OCI-LY7 (cell line): ENCODE measurements around the gene SNN. TPM values are rescaled to one million over a fixed set of nuclear protein-coding genes. Genes with fewer than 3 reads are reported as not detected.
A peak's percentile ranks its signal among the peaks of the same experiment; 100 is the strongest.

Experiments used
- BruUV-seq: library from RNA; stranded (reverse); fragments of 400-500 nt; replicated peaks from 2 replicates; lab custom pipeline; 2021; lab: Mats Ljungman, UMichigan
- CTCF ChIA-PET: fragments of 300-600 bp; sonication (Branson Sonifier 250); formaldehyde crosslinking; loops from one replicate; lab custom pipeline; 2022; ENCODE audit warnings: antibody characterized with exemption; ENCODE audit not compliant: unreplicated experiment; lab: Charles Lee
- POLR2A ChIA-PET: fragments of 300-600 bp; sonication (Branson Sonifier 250); formaldehyde crosslinking; loops from one replicate; lab custom pipeline; 2022; ENCODE audit warnings: antibody characterized with exemption; lab: Charles Lee
- DNase-seq: peaks from one replicate; pipeline ENCODE4 v3.0.0-alpha.2; 2015; ENCODE audit warnings: low spot score
- H2AFZ ChIP-seq: fragments of 200-600 bp; sonication (generic), shearing (Covaris generic); 2 replicates; pipeline ENCODE4 v1.6.1; 2014; ENCODE audit warnings: mild to moderate bottlenecking, antibody characterized with exemption, low read length, moderate library complexity
- H3K27ac ChIP-seq: fragments of 200-600 bp; sonication (generic); 2 replicates; pipeline ENCODE4 v1.5.1; 2014; ENCODE audit warnings: mixed run types, low read depth, mild to moderate bottlenecking, moderate library complexity, low read length, inconsistent platforms; ENCODE audit not compliant: poor library complexity, severe bottlenecking
- H3K36me3 ChIP-seq: fragments of 200-600 bp; sonication (generic); 2 replicates; pipeline ENCODE4 v1.6.1; 2014; ENCODE audit warnings: mild to moderate bottlenecking, antibody characterized with exemption, low read length, moderate library complexity, mixed read lengths; ENCODE audit not compliant: insufficient read depth
- H3K4me1 ChIP-seq: fragments of 200-600 bp; sonication (generic); 2 replicates; pipeline ENCODE4 v1.5.1; 2014; ENCODE audit warnings: mild to moderate bottlenecking, low read length; ENCODE audit not compliant: insufficient read depth, poor library complexity, severe bottlenecking
- H3K4me2 ChIP-seq: fragments of 200-600 bp; sonication (generic); 2 replicates; pipeline ENCODE4 v1.6.1; 2014; ENCODE audit warnings: mild to moderate bottlenecking, low read length
- H3K4me3 ChIP-seq: fragments of 200-600 bp; sonication (generic); 2 replicates; pipeline ENCODE4 v1.5.1; 2014; ENCODE audit warnings: mild to moderate bottlenecking, low read depth, low read length; ENCODE audit not compliant: poor library complexity, severe bottlenecking
- H3K79me2 ChIP-seq: fragments of 200-600 bp; sonication (generic); 2 replicates; pipeline ENCODE4 v1.6.1; 2016; ENCODE audit warnings: low read depth, mild to moderate bottlenecking, low read length, moderate library complexity, mixed read lengths; ENCODE audit not compliant: insufficient read depth
- H3K9me2 ChIP-seq: fragments of 200-600 bp; sonication (generic); 2 replicates; pipeline ENCODE4 v1.6.1; 2016; ENCODE audit warnings: mild to moderate bottlenecking, low read length, mixed read lengths; ENCODE audit not compliant: insufficient read depth
- H3K9me3 ChIP-seq: fragments of 200-600 bp; sonication (generic); 2 replicates; pipeline ENCODE4 v1.6.1; 2014; ENCODE audit warnings: mild to moderate bottlenecking, mixed run types, low read length, mixed read lengths
- H4K20me1 ChIP-seq: fragments of 200-600 bp; sonication (generic); 2 replicates; pipeline ENCODE4 v1.6.1; 2014; ENCODE audit warnings: mild to moderate bottlenecking, antibody characterized with exemption, low read length, moderate library complexity, mixed read lengths; ENCODE audit not compliant: insufficient read depth
- EZH2phosphoT487 ChIP-seq: fragments of 200-600 bp; sonication (generic); IDR thresholded peaks from 2 replicates; pipeline ENCODE4 v1.6.1; 2018; ENCODE audit warnings: low read depth, borderline replicate concordance, mild to moderate bottlenecking, mixed run types, antibody characterized with exemption, low read length, moderate library complexity, mixed read lengths
- intact Hi-C: fragments of 100-400 bp; cut with micrococcal nuclease; formaldehyde crosslinking; loops from one replicate; pipeline ENCODE4 v1.10.0; 2022; ENCODE audit not compliant: unreplicated experiment
- total RNA-seq, 2 experiments: library from RNA; depleted of rRNA in 1 of 2; stranded (reverse); fragments of >200 nt in 1 of 2; shearing (Covaris generic) in 1 of 2; gene quantifications; 2 replicates each; pipeline ENCODE4 v1.2.3, GENCODE V29; 2014 to 2022
- TF ChIP-seq, protein P1 (sequence below): fragments of 200-600 bp; sonication (generic); conservative IDR thresholded peaks from 2 replicates; pipeline ENCODE4 v1.5.1; 2014; ENCODE audit warnings: mild to moderate bottlenecking, antibody characterized with exemption, low read length, moderate library complexity, mixed read lengths

Gene SNN
- total RNA-seq, 2 experiments from 2014 or later: 27.8 to 31.8 TPM

DNA sequence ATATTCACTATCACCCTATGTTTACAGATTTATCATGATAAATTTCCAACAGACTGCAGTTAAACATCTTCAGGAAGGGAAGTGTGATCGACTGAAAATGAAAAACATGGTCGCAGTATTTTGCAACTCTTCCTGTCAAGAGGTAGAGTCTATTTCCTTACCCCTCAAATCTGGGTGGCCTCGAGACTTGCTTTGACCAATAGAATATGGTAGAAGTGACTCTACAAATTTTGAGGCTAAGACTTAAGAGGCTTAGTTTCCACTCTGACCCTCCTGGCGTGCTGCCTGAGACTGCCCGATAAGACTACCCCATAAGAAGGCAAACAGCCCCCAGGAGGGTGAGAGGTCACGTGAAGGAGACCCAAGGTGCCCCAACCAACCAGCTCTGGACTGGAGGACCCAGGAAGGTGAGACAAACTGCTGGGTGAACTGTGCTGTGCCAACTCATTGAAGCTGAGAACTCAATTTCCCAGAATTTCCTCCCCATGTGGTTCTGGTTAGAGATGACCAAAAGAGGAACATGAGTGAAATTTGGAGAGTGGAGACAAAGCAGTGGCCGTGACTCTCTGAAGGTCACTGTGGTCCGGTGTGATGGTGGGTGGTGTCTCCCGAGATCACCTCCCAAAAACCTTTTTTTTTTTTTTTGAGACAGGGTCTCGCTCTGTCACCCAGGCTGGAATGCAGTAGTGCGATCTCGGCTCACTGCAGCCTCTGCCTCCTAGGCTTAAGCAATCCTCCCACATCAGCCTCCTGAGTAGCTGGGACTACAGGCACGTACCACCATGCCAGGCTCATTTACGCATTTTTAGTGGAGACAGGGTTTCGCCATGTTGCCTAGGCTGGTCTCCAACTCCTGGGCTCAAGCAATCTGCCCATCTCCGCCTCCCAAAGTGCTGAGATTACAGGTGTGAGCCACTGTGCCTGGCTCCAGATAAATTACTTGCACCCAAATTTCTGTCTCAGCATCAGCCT lies 43.3 kb upstream of the SNN start:
- Histone ChIP-seq H3K79me2 (no peaks in the 10 kb centered on the region), H4K20me1 (no peaks in the 10 kb centered on the region), H3K36me3 (peaks cover 8% of the 10 kb centered on the region), H3K4me2 (peak overlapping the region; percentile 48), H3K4me3 (no peak overlapping the region), H2AFZ (peak overlapping the region; percentile 88), H3K4me1 (peaks cover 93% of the 10 kb centered on the region), H3K9me3 (peaks cover 10% of the 10 kb centered on the region), H3K9me2 (no peaks in the 10 kb centered on the region), H3K27ac (peak overlapping the region; percentile 99)
- TF ChIP-seq, protein P1, sequence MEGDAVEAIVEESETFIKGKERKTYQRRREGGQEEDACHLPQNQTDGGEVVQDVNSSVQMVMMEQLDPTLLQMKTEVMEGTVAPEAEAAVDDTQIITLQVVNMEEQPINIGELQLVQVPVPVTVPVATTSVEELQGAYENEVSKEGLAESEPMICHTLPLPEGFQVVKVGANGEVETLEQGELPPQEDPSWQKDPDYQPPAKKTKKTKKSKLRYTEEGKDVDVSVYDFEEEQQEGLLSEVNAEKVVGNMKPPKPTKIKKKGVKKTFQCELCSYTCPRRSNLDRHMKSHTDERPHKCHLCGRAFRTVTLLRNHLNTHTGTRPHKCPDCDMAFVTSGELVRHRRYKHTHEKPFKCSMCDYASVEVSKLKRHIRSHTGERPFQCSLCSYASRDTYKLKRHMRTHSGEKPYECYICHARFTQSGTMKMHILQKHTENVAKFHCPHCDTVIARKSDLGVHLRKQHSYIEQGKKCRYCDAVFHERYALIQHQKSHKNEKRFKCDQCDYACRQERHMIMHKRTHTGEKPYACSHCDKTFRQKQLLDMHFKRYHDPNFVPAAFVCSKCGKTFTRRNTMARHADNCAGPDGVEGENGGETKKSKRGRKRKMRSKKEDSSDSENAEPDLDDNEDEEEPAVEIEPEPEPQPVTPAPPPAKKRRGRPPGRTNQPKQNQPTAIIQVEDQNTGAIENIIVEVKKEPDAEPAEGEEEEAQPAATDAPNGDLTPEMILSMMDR: no peak
- no peak for TF ChIP-seq EZH2phosphoT487
- BruUV-seq: no TSS peak
- intact Hi-C loops: loop anchor here (5.0 kb wide), 1 partner anchor 313 kb away; no protein-coding TSS in a partner anchor
- CTCF ChIA-PET: no interaction called here
- POLR2A ChIA-PET: interaction anchor here (0.6 kb wide), 1 partner anchor 31 kb away, joined by 3 read pairs; no protein-coding TSS in a partner anchor
- DNase-seq: no peak

DNA sequence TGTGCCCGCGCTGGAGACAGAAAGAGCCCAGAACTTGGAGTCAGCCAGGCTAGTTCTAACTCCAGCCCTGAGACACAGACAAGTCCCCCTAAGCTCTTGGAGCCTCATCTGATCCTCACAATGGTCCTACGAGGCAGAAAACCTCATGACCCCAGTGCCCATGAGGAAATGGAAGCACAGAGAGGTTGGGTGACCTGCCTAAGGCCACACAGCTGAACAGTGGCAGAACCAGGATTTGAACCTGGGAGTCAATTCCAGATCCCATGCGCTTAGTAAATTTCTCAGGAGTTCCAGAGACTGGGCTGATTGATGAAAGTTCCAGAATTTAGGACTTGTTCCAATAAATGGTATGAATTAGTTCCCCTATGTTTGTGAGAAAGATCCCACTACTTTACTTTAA lies 42.5 kb upstream of the SNN start:
- H3K9me3 ChIP-seq: peaks cover 1% of the 10 kb centered on the region
- H4K20me1 ChIP-seq: no peaks in the 10 kb centered on the region
- no peaks in the 10 kb centered on the region for H3K9me2 ChIP-seq
- 0 out of 2 replicates have a peak overlapping the region, but pooled peaks have one; percentile 48 for H3K4me2 ChIP-seq
- ChIA-PET CTCF (no interaction called here), POLR2A (no interaction called here)
- peaks cover under 1% of the 10 kb centered on the region for H3K36me3 ChIP-seq
- no TSS peak for BruUV-seq
- peaks cover 93% of the 10 kb centered on the region for H3K4me1 ChIP-seq
- H3K27ac ChIP-seq: peak overlapping the region; percentile 99
- no peaks in the 10 kb centered on the region for H3K79me2 ChIP-seq
- intact Hi-C loops: no loop called here
- TF ChIP-seq, protein P1: no peak
- no peak for DNase-seq
- no peak overlapping the region; the same call in 1 of the 2 replicates for H2AFZ ChIP-seq
- no peak overlapping the region for H3K4me3 ChIP-seq
